ENCODE data around the gene TNIP1. TPM values are rescaled to one million over a fixed set of nuclear protein-coding genes. Genes with fewer than 3 reads are reported as not detected.

The TNIP1 gene
- total RNA-seq, 1 donor from 2014 or later: 120 TPM

GRCh38 chr5:151094030-151094851 is 13.4 kb upstream of the TNIP1 start:
- ATAC-seq (peak; percentile 13), DNase-seq (no peak)
- Histone ChIP-seq H3K4me3 (no peak overlapping the region), H3K27ac (peak overlapping the region; percentile 79), H3K27me3 (no peaks in the 10 kb centered on the region), H3K36me3 (no peaks in the 10 kb centered on the region), H3K4me1 (peaks cover 70% of the 10 kb centered on the region), H3K9me3 (no peaks in the 10 kb centered on the region)
- intact Hi-C loops (cut with DNase I): no loop called here
- no peak for TF ChIP-seq CTCF (IDR thresholded peaks at IDR 0.05)

GRCh38 chr5:151093476-151093889 is 12.6 kb upstream of the TNIP1 start:
- H3K27me3 ChIP-seq: no peaks in the 10 kb centered on the region
- no peak for DNase-seq
- H3K9me3 ChIP-seq: no peaks in the 10 kb centered on the region
- no peak for TF ChIP-seq CTCF (IDR thresholded peaks at IDR 0.05)
- intact Hi-C loops (cut with DNase I): no loop called here
- H3K36me3 ChIP-seq: no peaks in the 10 kb centered on the region
- peaks cover 66% of the 10 kb centered on the region for H3K4me1 ChIP-seq
- no peak overlapping the region for H3K4me3 ChIP-seq
- ATAC-seq: peak; percentile 70
- peak overlapping the region; percentile 79 for H3K27ac ChIP-seq

- peak; percentile 70 for ATAC-seq
- H3K4me1 ChIP-seq: peaks cover 58% of the 10 kb centered on the region
- intact Hi-C loops (cut with DNase I): no loop called here
Measured at GRCh38 chr5:151092762-151093161, 11.9 kb upstream of the TNIP1 start.

GRCh38 chr5:151089726-151090125 is 8.9 kb upstream of the TNIP1 start:
- Histone ChIP-seq H3K4me1 (peaks cover 55% of the 10 kb centered on the region), H3K27me3 (no peaks in the 10 kb centered on the region), H3K9me3 (no peaks in the 10 kb centered on the region), H3K27ac (no peak overlapping the region), H3K36me3 (no peaks in the 10 kb centered on the region), H3K4me3 (no peak overlapping the region)
- intact Hi-C loops (cut with DNase I): no loop called here
- DNase-seq: no peak
- no peak for TF ChIP-seq CTCF (IDR thresholded peaks at IDR 0.05)
- no peak for ATAC-seq

More at GRCh38 chr5:151092762-151093161, 11.9 kb upstream of the TNIP1 start:
- Histone ChIP-seq H3K27ac (peak overlapping the region; percentile 79), H3K36me3 (no peaks in the 10 kb centered on the region), H3K27me3 (no peaks in the 10 kb centered on the region), H3K9me3 (no peaks in the 10 kb centered on the region), H3K4me3 (no peak overlapping the region)
- TF ChIP-seq CTCF (IDR thresholded peaks at IDR 0.05): no peak
- no peak for DNase-seq

GRCh38 chr5:151088986-151089385 is 8.2 kb upstream of the TNIP1 start:
- H3K36me3 ChIP-seq: no peaks in the 10 kb centered on the region
- peaks cover 50% of the 10 kb centered on the region for H3K4me1 ChIP-seq
- no peak overlapping the region for H3K4me3 ChIP-seq
- H3K27me3 ChIP-seq: no peaks in the 10 kb centered on the region
- ATAC-seq (no peak), DNase-seq (no peak)
- no peak for TF ChIP-seq CTCF (IDR thresholded peaks at IDR 0.05)
- intact Hi-C loops (cut with DNase I): no loop called here
- H3K9me3 ChIP-seq: no peaks in the 10 kb centered on the region
- H3K27ac ChIP-seq: no peak overlapping the region

Data from upper lobe of right lung (tissue), 1 donor.